K562 (cell line): Measurements from ENCODE around the gene EFCAB8. TPM values are rescaled to one million over a fixed set of nuclear protein-coding genes. Genes with fewer than 3 reads are reported as not detected.

Source experiments
- BRD4 ChIP-seq: fragments of 200-600 bp; sonication (generic); IDR thresholded peaks from 2 replicates; pipeline ENCODE4 v1.6.1; 2017; ENCODE audit warnings: inconsistent platforms
- FIP1L1 ChIP-seq: fragments of 200-400 bp; formaldehyde crosslinking; IDR thresholded peaks from 2 replicates; pipeline ENCODE4 v1.6.1; 2018; ENCODE audit warnings: mild to moderate bottlenecking, low read depth, low read length; ENCODE audit not compliant: poor library complexity, severe bottlenecking
- GATAD2A ChIP-seq: fragments of 450-650 bp; IDR thresholded peaks from 2 replicates; pipeline ENCODE4 v1.6.1; 2017
- GATAD2B ChIP-seq: fragments of 450-650 bp; IDR thresholded peaks from 2 replicates; pipeline ENCODE4 v1.6.1; 2017; ENCODE audit warnings: mild to moderate bottlenecking, borderline replicate concordance
- HNRNPL ChIP-seq: fragments of 200-400 bp; formaldehyde crosslinking; IDR thresholded peaks from 2 replicates; pipeline ENCODE4 v1.6.1; 2017; ENCODE audit warnings: low read depth, mild to moderate bottlenecking, low read length
- MYC ChIP-seq, 2 experiments: fragments of 250-450 bp in 1 of 2; sonication (Bioruptor Pico) in 1 of 2; IDR thresholded peaks; 2 replicates each; pipeline versions ENCODE4 v1.5.1 to v1.6.1; 2012 to 2021; ENCODE audit warnings: low read depth in 2 of 2, borderline replicate concordance in 1 of 2, improper control_type of control experiment in 1 of 2, low read length in 1 of 2, mild to moderate bottlenecking in 1 of 2, moderate library complexity in 1 of 2
- NFATC3 ChIP-seq: fragments of 450-650 bp; IDR thresholded peaks from 2 replicates; pipeline ENCODE4 v1.6.1; 2017; ENCODE audit warnings: mild to moderate bottlenecking
- RBM14 ChIP-seq: fragments of 200-400 bp; formaldehyde crosslinking; IDR thresholded peaks from 2 replicates; pipeline ENCODE4 v1.6.1; 2018; ENCODE audit warnings: low read depth, mild to moderate bottlenecking, low read length, moderate library complexity, borderline replicate concordance; ENCODE audit not compliant: insufficient read depth
- SIN3A ChIP-seq, 2 experiments: fragments of 150-350 bp in 1 of 2; IDR thresholded peaks; 2 replicates each; pipeline ENCODE4 v1.6.1; 2011 to 2016; ENCODE audit warnings: borderline replicate concordance in 2 of 2, low read depth in 2 of 2, low read length in 2 of 2, mild to moderate bottlenecking in 2 of 2, moderate library complexity in 2 of 2; ENCODE audit not compliant: control insufficient read depth in 1 of 2
- SMAD3 ChIP-seq: fragments of 450-650 bp; formaldehyde crosslinking; conservative IDR thresholded peaks from 2 replicates; pipeline ENCODE4 v1.4.0; 2020; ENCODE audit warnings: mild to moderate bottlenecking
- TEAD1 ChIP-seq, 2 experiments: fragments of 450-650 bp in 1 of 2; sonication (generic) in 1 of 2; formaldehyde crosslinking; IDR thresholded peaks; 2 replicates each; pipeline versions ENCODE4 v1.4.0 to v1.8.0; 2020 to 2022; ENCODE audit warnings: mild to moderate bottlenecking in 2 of 2, missing genetic modification reagents in 1 of 2
- TEAD4 ChIP-seq, 2 experiments: sonication (generic) in 1 of 2; formaldehyde crosslinking in 1 of 2; IDR thresholded peaks; 2 replicates each; pipeline versions ENCODE4 v1.6.1 to v1.8.0; 2012 to 2022; ENCODE audit warnings: borderline replicate concordance in 1 of 2, inconsistent platforms in 1 of 2, low read length in 1 of 2, mild to moderate bottlenecking in 1 of 2, missing genetic modification reagents in 1 of 2
- ZNF561 ChIP-seq: fragments of 450-650 bp; formaldehyde crosslinking; conservative IDR thresholded peaks from 2 replicates; pipeline ENCODE4 v1.4.0; 2020; ENCODE audit warnings: mild to moderate bottlenecking, moderate library complexity
- ZNF589 ChIP-seq: fragments of 200-800 bp; sonication (Bioruptor generic); IDR thresholded peaks from 2 replicates; pipeline ENCODE4 v1.6.1; 2016; ENCODE audit warnings: low read depth, missing genetic modification characterization, missing compliant biosample characterization
- polyA plus RNA-seq, 8 experiments: library from polyadenylated mRNA; depleted of rRNA in 4 of 8; stranded (reverse) in 5 of 8; unstranded in 3 of 8; fragments of >200 nt; fragmentation: Nextera tagmentation in 2 of 8; fragmentation: Illumina TruSeq in 1 of 8; extraction: Ambion mirVana in 2 of 8; extraction: Trizol in 1 of 8; gene quantifications; 2 replicates each; pipeline versions ENCODE4 v1.2.1 to v1.2.3, GENCODE V29; 2011 to 2014; ENCODE audit warnings: inconsistent platforms in 1 of 8, missing spikeins in 1 of 8
- total RNA-seq, 7 experiments: library from RNA; depleted of rRNA in 6 of 7; stranded (reverse); fragments of >200 nt in 6 of 7; fragmentation: Illumina TruSeq in 2 of 7; extraction: Trizol in 2 of 7; gene quantifications; 2 replicates each; pipeline versions ENCODE4 v1.2.1 to v1.2.3, GENCODE V29; 2011 to 2021; ENCODE audit warnings: low replicate concordance in 1 of 7
- TF ChIP-seq, protein P1 (sequence below): fragments of 200-800 bp; sonication (Bioruptor generic); IDR thresholded peaks from 2 replicates; pipeline ENCODE4 v1.6.1; 2017; ENCODE audit warnings: missing genetic modification characterization, missing compliant biosample characterization
- TF ChIP-seq, protein P2 (sequence below): fragments of 450-650 bp; IDR thresholded peaks from one replicate; pipeline ENCODE4 v1.6.1; 2018; ENCODE audit warnings: mild to moderate bottlenecking, moderate library complexity; ENCODE audit not compliant: partially characterized antibody
- TF ChIP-seq, protein P3 (sequence below): fragments of 250-450 bp; sonication (Bioruptor Pico); IDR thresholded peaks from 2 replicates; pipeline ENCODE4 v1.4.0; 2020; ENCODE audit warnings: mild to moderate bottlenecking
- TF ChIP-seq, protein P4 (sequence below): IDR thresholded peaks from 2 replicates; pipeline ENCODE4 v1.6.1; 2016; ENCODE audit warnings: missing genetic modification characterization, missing compliant biosample characterization

The EFCAB8 gene
- total and polyA plus RNA-seq, 9 of the 15 experiments (the other 6 are each of a cell fraction or from before 2014, with no cell fraction given): 0.03 to 0.18 (median 0.11) TPM; not detected in 6

- TF ChIP-seq, protein P1, sequence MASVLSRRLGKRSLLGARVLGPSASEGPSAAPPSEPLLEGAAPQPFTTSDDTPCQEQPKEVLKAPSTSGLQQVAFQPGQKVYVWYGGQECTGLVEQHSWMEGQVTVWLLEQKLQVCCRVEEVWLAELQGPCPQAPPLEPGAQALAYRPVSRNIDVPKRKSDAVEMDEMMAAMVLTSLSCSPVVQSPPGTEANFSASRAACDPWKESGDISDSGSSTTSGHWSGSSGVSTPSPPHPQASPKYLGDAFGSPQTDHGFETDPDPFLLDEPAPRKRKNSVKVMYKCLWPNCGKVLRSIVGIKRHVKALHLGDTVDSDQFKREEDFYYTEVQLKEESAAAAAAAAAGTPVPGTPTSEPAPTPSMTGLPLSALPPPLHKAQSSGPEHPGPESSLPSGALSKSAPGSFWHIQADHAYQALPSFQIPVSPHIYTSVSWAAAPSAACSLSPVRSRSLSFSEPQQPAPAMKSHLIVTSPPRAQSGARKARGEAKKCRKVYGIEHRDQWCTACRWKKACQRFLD: peak; percentile 67; the same call in 1 of the 2 replicates
- peak; percentile 75 for TF ChIP-seq MYC (IDR thresholded peaks at IDR 0.05; ENCODE audit: low read depth, low read length)
- no peak for TF ChIP-seq MYC (CRISPR knock-in tag; IDR thresholded peaks at IDR 0.05; ENCODE audit: borderline replicate concordance, low read depth)
- TF ChIP-seq, protein P2, sequence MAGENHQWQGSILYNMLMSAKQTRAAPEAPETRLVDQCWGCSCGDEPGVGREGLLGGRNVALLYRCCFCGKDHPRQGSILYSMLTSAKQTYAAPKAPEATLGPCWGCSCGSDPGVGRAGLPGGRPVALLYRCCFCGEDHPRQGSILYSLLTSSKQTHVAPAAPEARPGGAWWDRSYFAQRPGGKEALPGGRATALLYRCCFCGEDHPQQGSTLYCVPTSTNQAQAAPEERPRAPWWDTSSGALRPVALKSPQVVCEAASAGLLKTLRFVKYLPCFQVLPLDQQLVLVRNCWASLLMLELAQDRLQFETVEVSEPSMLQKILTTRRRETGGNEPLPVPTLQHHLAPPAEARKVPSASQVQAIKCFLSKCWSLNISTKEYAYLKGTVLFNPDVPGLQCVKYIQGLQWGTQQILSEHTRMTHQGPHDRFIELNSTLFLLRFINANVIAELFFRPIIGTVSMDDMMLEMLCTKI: no peak
- TF ChIP-seq, protein P3, sequence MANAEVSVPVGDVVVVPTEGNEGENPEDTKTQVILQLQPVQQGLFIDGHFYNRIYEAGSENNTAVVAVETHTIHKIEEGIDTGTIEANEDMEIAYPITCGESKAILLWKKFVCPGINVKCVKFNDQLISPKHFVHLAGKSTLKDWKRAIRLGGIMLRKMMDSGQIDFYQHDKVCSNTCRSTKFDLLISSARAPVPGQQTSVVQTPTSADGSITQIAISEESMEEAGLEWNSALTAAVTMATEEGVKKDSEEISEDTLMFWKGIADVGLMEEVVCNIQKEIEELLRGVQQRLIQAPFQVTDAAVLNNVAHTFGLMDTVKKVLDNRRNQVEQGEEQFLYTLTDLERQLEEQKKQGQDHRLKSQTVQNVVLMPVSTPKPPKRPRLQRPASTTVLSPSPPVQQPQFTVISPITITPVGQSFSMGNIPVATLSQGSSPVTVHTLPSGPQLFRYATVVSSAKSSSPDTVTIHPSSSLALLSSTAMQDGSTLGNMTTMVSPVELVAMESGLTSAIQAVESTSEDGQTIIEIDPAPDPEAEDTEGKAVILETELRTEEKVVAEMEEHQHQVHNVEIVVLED: peak; percentile 89
- TF ChIP-seq SMAD3 (CRISPR knock-in tag): no peak
- no peak for TF ChIP-seq BRD4
- no peak for TF ChIP-seq ZNF561 (CRISPR knock-in tag)
- no peak for TF ChIP-seq HNRNPL
- no peak for TF ChIP-seq RBM14
- TF ChIP-seq TEAD1 (CRISPR knock-in tag; IDR thresholded peaks at IDR 0.05): 0 out of 4 replicates have a peak, but pooled peaks of 1 of the 2 experiments have one; percentile 14
- TF ChIP-seq FIP1L1: no peak
- TF ChIP-seq ZNF589 (CRISPR knock-in tag): no peak
- 0 out of 4 replicates have a peak, but pooled peaks have one; percentile 58 to 68 for TF ChIP-seq SIN3A (IDR thresholded peaks at IDR 0.05; ENCODE audit: borderline replicate concordance in 2 of 2, control insufficient read depth in 1 of 2, low read depth in 2 of 2, low read length in 2 of 2)
- no peak for TF ChIP-seq NFATC3
- TF ChIP-seq TEAD4 (IDR thresholded peaks at IDR 0.05; ENCODE audit: low read length): no peak
- no peak for TF ChIP-seq TEAD4 (CRISPR knock-in tag; IDR thresholded peaks at IDR 0.05; ENCODE audit: borderline replicate concordance)
- peak; percentile 90 for TF ChIP-seq GATAD2B
- TF ChIP-seq, protein P4, sequence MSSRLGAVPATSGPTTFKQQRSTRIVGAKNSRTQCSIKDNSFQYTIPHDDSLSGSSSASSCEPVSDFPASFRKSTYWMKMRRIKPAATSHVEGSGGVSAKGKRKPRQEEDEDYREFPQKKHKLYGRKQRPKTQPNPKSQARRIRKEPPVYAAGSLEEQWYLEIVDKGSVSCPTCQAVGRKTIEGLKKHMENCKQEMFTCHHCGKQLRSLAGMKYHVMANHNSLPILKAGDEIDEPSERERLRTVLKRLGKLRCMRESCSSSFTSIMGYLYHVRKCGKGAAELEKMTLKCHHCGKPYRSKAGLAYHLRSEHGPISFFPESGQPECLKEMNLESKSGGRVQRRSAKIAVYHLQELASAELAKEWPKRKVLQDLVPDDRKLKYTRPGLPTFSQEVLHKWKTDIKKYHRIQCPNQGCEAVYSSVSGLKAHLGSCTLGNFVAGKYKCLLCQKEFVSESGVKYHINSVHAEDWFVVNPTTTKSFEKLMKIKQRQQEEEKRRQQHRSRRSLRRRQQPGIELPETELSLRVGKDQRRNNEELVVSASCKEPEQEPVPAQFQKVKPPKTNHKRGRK (tag): no peak
- no peak for TF ChIP-seq GATAD2A
Measured at GRCh38 chr20:32819992-32820697, 38.6 kb upstream of the EFCAB8 start (continued).
